Heart left ventricle (tissue), 16 donors: ENCODE measurements around the gene RIPPLY1. TPM values are rescaled to one million over a fixed set of nuclear protein-coding genes. Genes with fewer than 3 reads are reported as not detected.

ENCODE experiments used
- ATAC-seq, 4 donors: fragments of 200-7000 bp; cut with Tn5 transposase; one replicate each; pipeline ENCODE4 v1.9.1; 2020 to 2022; ENCODE audit warnings: moderate library complexity in 4 of 4, mild to moderate bottlenecking in 3 of 4, moderate number of reproducible peaks in 1 of 4
- DNase-seq, 5 donors: peaks; one replicate each; pipeline ENCODE4 v3.0.0-alpha.2; 2020
- H3K27ac ChIP-seq, 12 donors: fragments of 200-600 bp; sonication (generic) in 4 of 12; one replicate each; pipeline versions ENCODE4 v1.5.0 to v1.8.0; 2016 to 2022; ENCODE audit warnings: mild to moderate bottlenecking in 2 of 12
- H3K27me3 ChIP-seq, 9 donors: fragments of 200-600 bp; sonication (generic) in 2 of 9; one replicate each; pipeline versions ENCODE4 v1.5.1 to v1.8.0; 2016 to 2022; ENCODE audit warnings: mild to moderate bottlenecking in 3 of 9
- H3K36me3 ChIP-seq, 9 donors: fragments of 200-600 bp; sonication (generic) in 2 of 9; one replicate each; pipeline versions ENCODE4 v1.5.0 to v1.8.0; 2018 to 2022; ENCODE audit warnings: mild to moderate bottlenecking in 2 of 9
- H3K4me1 ChIP-seq, 12 donors: fragments of 200-600 bp; sonication (generic) in 4 of 12; one replicate each; pipeline versions ENCODE4 v1.5.0 to v1.8.0; 2016 to 2022; ENCODE audit warnings: mild to moderate bottlenecking in 3 of 12
- H3K4me3 ChIP-seq, 12 donors: fragments of 200-600 bp; sonication (generic) in 4 of 12; one replicate each; pipeline versions ENCODE4 v1.5.0 to v1.8.0; 2017 to 2022; ENCODE audit warnings: mild to moderate bottlenecking in 9 of 12, moderate library complexity in 4 of 12
- H3K9me3 ChIP-seq, 12 donors: fragments of 200-600 bp; sonication (generic) in 4 of 12; one replicate each; pipeline versions ENCODE4 v1.5.0 to v1.8.0; 2016 to 2022; ENCODE audit warnings: mild to moderate bottlenecking in 1 of 12
- POLR2A ChIP-seq, 2 donors: fragments of 450-650 bp; IDR thresholded peaks; one replicate each; pipeline ENCODE4 v1.6.1; 2017; ENCODE audit warnings: antibody characterized with exemption in 2 of 2, mild to moderate bottlenecking in 2 of 2, moderate library complexity in 2 of 2
- WGBS, 4 donors: extraction: QIAGEN DNeasy Blood & Tissue Kit in 2 of 4; methylation state at CpG; one replicate each; pipeline versions ENCODE4 v1.1.5 to v1.1.7; 2013 to 2018; 5-methylcytosine and 5-hydroxymethylcytosine counted together
- intact Hi-C, 10 donors: fragments of 100-400 bp; cut with DNase I; formaldehyde crosslinking; loops; one replicate each; pipeline versions ENCODE4 v1.11.1 to v1.14.2; 2022
- polyA plus RNA-seq, 2 donors: library from polyadenylated mRNA; stranded (reverse); fragments of 200-250 nt; gene quantifications; one replicate each; pipeline ENCODE4 v1.2.3, GENCODE V29; 2013
- total RNA-seq, 9 donors: library from RNA; depleted of rRNA in 2 of 9; stranded (reverse); fragments of >200 nt in 2 of 9; fragmentation: NEBNext Ultra II Directional in 3 of 9; extraction: Animal tissue kit (Norgen Biotek cat#: 25700) in 3 of 9; gene quantifications; one replicate each; pipeline versions ENCODE4 v1.1.0 to v1.2.4, GENCODE V29; 2016 to 2023
- TF ChIP-seq, protein P1 (sequence below), 12 donors: fragments of 200-600 bp; sonication (generic) in 4 of 12; IDR thresholded peaks; one replicate each; pipeline versions ENCODE4 v1.5.0 to v1.8.0; 2018 to 2022; ENCODE audit warnings: antibody characterized with exemption in 12 of 12, mild to moderate bottlenecking in 5 of 12
- donor health status: ischemic (EF 13 %, LVEDD 7.1; RV severe dilation, severe dysfunction).
- donor health status: healthy with polysubstance abuse.
- donor health status: DM: no; HTN: yes; CAD: no.
- donor health status: DM: no; HTN: no; CAD: no.
- donor health status: ischemic (EF 25% LVEDD 6.9; RV normal size, moderate dysfunction).
- donor health status: ischemic (EF 25% LVEDD 5.7; RV mildly dilated, moderate dysfunction).
- donor health status: healthy.
- donor health status: DM: yes; HTN: yes; CAD: no.
- donor health status: ischemic (EF 35%, LVEDD 5.7; RV mildly dilated, moderate dysfunction).
- donor health status: nonischemic (EF 11% LVEDD 7.7; RV severe dilation, severe dysfunction).
- donor health status: DM: yes; HTN: yes; CAD: no.
- donor health status: PGD.
- donor health status: ischemic (EF 29% LVEDD 5.4; RV normal size, mild dysfunction).
- donor health status: nonischemic (EF 23%, LVEDD 6.1; RV moderate dilation, normal function).

The RIPPLY1 gene
- total and polyA plus RNA-seq, 11 donors: 0.10 TPM; not detected in 10

DNA sequence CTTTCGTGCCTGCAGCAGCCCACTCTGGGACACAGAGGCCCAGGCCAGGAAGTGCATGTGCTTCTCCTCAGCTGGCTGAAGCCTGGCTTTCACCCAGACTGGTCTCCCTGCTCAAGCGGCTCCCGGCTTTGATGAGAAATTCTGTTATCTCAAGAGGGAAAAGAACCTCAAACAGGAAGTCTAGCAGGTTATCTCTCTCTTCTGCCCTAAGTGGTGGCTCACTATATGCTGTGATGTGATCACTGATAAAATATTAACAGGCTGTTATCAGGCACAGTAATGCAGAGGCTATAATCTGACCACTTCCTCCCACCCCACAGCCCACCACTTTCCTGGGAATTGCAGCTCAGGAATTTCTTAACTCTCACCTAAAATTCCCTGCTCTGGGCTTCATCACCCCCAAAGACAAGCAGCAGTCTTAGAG, 30.4 kb upstream of the RIPPLY1 start:
- intact Hi-C loops: no loop called here
- ATAC-seq: peak in 3 of 4 donors; percentile 39 to 53 (median 41)
- no peaks in the 10 kb centered on the region for H3K27me3 ChIP-seq
- no peaks in the 10 kb centered on the region for H3K36me3 ChIP-seq
- TF ChIP-seq, protein P1, sequence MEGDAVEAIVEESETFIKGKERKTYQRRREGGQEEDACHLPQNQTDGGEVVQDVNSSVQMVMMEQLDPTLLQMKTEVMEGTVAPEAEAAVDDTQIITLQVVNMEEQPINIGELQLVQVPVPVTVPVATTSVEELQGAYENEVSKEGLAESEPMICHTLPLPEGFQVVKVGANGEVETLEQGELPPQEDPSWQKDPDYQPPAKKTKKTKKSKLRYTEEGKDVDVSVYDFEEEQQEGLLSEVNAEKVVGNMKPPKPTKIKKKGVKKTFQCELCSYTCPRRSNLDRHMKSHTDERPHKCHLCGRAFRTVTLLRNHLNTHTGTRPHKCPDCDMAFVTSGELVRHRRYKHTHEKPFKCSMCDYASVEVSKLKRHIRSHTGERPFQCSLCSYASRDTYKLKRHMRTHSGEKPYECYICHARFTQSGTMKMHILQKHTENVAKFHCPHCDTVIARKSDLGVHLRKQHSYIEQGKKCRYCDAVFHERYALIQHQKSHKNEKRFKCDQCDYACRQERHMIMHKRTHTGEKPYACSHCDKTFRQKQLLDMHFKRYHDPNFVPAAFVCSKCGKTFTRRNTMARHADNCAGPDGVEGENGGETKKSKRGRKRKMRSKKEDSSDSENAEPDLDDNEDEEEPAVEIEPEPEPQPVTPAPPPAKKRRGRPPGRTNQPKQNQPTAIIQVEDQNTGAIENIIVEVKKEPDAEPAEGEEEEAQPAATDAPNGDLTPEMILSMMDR (IDR thresholded peaks at IDR 0.05): no peak
- TF ChIP-seq POLR2A (IDR thresholded peaks at IDR 0.05): no peak
- no peak overlapping the region for H3K4me3 ChIP-seq
- H3K27ac ChIP-seq: peak overlapping the region in 1 of 12 donors; percentile 42
- peaks cover 0 to 6% (median 0%) of the 10 kb centered on the region in 12 donors for H3K4me1 ChIP-seq
- no peaks in the 10 kb centered on the region for H3K9me3 ChIP-seq
- 3 to 33% (median 15%) methylated on average over 3 of the region's 3 CpGs for WGBS, 4 donors
- DNase-seq: peak in 1 of 5 donors; percentile 32

DNA sequence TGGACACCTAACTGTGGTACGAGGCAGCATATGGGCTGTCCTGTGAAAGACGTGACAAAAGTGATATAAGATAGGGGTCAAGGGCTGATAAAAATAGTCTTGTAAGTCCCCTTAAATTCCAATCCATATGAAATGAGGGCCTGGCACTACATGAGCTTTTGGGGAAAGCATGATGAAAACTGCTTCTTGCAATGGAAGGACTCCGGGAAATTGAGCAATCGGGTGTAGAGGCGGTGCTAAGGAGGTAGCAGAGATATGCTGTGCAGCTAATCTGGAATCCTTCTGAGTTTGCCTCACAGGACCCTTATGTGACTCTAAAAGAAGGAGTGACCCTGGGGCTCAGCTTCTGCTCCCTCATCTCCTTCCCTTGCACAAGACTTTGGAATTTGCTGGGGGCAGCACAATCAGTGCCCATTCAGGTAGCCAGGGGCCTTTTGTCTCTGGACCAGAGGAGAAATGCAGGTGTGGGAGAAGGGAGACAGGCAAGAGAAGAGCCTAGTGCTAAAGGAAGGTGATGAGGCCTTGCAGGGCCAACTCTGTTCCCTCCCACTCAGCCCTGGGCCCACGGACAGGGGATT, 29.9 kb upstream of the RIPPLY1 start:
- 54 to 70% (median 57%) methylated on average over 6 of the region's 6 CpGs for WGBS, 4 donors
- ATAC-seq: peak in 2 of 4 donors; percentile 30 to 42
- intact Hi-C loops: no loop called here

DNA sequence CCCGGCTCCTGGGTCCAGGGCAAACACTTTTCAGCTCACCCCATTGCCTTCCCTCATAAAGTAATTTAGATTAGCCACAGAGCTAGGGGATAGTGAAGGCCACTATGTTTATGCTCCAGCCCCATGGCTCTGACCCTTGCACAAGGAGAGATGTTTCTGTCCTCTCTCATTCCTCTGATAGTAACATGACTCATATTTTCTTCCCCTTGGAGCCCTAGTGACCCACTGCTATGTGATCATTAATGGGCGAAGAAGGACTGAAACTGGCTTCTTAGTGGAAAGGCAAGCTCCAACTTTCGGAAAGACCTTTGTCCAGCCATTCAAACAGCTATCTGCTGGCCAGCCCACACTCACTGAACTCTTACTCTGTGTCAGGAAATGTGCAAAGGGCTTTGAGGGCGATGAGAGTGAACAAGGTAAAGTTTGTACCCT, 29.4 kb upstream of the RIPPLY1 start:
- intact Hi-C loops: no loop called here
- DNase-seq (no peak), ATAC-seq (peak in 3 of 4 donors; percentile 37 to 73 (median 65))
- Histone ChIP-seq H3K4me1 (peaks cover 0 to 6% (median 0%) of the 10 kb centered on the region in 12 donors), H3K4me3 (no peak overlapping the region), H3K9me3 (no peaks in the 10 kb centered on the region), H3K27me3 (no peaks in the 10 kb centered on the region), H3K36me3 (no peaks in the 10 kb centered on the region), H3K27ac (peak overlapping the region in 1 of 12 donors; percentile 15)
- 58 to 83% (median 72%) methylated on average over 4 of the region's 4 CpGs for WGBS, 4 donors
- TF ChIP-seq POLR2A (IDR thresholded peaks at IDR 0.05): no peak
- TF ChIP-seq, protein P1 (IDR thresholded peaks at IDR 0.05): no peak

More for the DNA sequence above, 29.9 kb upstream of the RIPPLY1 start:
- Histone ChIP-seq H3K4me3 (no peak overlapping the region), H3K27ac (peak overlapping the region in 1 of 12 donors; percentile 42), H3K27me3 (no peaks in the 10 kb centered on the region), H3K4me1 (peaks cover 0 to 6% (median 0%) of the 10 kb centered on the region in 12 donors), H3K36me3 (no peaks in the 10 kb centered on the region), H3K9me3 (no peaks in the 10 kb centered on the region)
- TF ChIP-seq POLR2A (IDR thresholded peaks at IDR 0.05): no peak
- TF ChIP-seq, protein P1 (IDR thresholded peaks at IDR 0.05): no peak
- no peak for DNase-seq

DNA sequence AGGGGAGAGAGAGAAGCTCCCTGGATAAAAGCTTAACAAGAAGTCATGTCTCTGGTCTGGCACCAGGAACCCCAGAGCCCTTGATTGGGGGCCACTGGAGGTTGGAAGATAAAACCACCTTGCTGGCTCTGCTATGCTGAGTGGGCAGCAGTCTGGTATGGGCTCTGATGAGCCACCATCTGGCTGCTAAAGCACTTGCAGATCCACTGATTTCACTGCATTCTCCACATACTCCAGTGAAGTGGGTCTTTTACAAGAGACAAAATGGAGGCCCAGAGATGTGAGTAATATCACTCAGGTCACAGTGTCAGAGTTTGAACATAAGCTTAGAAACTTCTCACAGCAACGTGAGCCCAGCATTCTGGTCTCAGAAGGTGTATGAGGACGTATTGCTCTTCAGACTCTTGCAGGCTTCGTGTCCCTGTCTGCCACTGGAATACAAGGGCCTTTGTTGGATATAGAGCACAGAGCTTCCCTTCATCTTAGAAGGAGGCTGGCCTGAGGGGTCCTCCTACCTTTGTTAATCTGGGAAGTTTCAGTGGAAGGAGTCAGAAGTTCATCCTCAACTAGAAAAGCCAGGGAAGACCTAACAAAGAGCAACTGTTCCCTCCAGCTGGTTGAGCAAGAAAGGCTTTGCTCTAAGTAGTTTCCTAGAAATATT, 28.8 kb upstream of the RIPPLY1 start:
- no peak overlapping the region for H3K4me3 ChIP-seq
- ATAC-seq (no peak), DNase-seq (no peak)
- TF ChIP-seq, protein P1 (IDR thresholded peaks at IDR 0.05): no peak
- no peak for TF ChIP-seq POLR2A (IDR thresholded peaks at IDR 0.05)
- H3K27me3 ChIP-seq: no peaks in the 10 kb centered on the region
- H3K27ac ChIP-seq: no peak overlapping the region
- peaks cover 0 to 6% (median 0%) of the 10 kb centered on the region in 12 donors for H3K4me1 ChIP-seq
- WGBS, 4 donors: 64 to 92% (median 80%) methylated on average over 3 of the region's 3 CpGs
- intact Hi-C loops: no loop called here
- H3K36me3 ChIP-seq: no peaks in the 10 kb centered on the region
- no peaks in the 10 kb centered on the region for H3K9me3 ChIP-seq
